Measurements from ENCODE around the gene CHSY3. TPM values are rescaled to one million over a fixed set of nuclear protein-coding genes. Genes with fewer than 3 reads are reported as not detected.
"Not testable (repeated sequence)": the region's sequence is repeated elsewhere in the genome, so short reads cannot be mapped to it uniquely, and the experiment has no call there.

The CHSY3 gene
- total RNA-seq, 4 donors from 2014 or later: 1.3 to 2.1 (median 1.5) TPM

DNA sequence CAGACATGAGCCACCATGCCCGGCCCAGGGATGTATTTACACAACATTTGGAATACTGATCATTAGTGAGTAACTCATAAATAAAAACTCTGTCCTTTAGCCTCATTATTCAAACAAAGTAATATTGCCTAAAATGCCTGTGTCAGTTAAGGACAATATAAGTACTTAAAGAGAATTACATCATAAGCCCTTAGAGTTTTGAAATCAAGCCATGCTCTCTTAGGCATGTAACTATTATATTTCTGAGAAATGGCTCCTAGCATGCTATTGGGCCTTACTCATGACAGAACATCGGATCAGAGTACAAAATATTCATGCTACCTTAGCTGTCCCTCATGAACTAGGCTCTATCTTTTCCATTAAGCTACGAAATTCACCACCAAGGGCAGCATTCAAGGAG is 309.3 kb downstream of the CHSY3 start:
- no peaks in the 10 kb centered on the region for H3K9me3 ChIP-seq
- H3K4me1 ChIP-seq: no peaks in the 10 kb centered on the region
- no peak overlapping the region for H3K27ac ChIP-seq
- H3K27me3 ChIP-seq: no peaks in the 10 kb centered on the region
- no peak for DNase-seq (ENCODE audit: low spot score in 2 of 2)
- H3K36me3 ChIP-seq: no peaks in the 10 kb centered on the region
- H3K4me3 ChIP-seq: no peak overlapping the region
- WGBS: 84% methylated on average over 3 of the region's 3 CpGs
- TF ChIP-seq EP300 (IDR thresholded peaks at IDR 0.05) (no peak), POLR2AphosphoS5 (IDR thresholded peaks at IDR 0.05) (no peak), POLR2A (IDR thresholded peaks at IDR 0.05) (no peak)
- TF ChIP-seq, protein P1, sequence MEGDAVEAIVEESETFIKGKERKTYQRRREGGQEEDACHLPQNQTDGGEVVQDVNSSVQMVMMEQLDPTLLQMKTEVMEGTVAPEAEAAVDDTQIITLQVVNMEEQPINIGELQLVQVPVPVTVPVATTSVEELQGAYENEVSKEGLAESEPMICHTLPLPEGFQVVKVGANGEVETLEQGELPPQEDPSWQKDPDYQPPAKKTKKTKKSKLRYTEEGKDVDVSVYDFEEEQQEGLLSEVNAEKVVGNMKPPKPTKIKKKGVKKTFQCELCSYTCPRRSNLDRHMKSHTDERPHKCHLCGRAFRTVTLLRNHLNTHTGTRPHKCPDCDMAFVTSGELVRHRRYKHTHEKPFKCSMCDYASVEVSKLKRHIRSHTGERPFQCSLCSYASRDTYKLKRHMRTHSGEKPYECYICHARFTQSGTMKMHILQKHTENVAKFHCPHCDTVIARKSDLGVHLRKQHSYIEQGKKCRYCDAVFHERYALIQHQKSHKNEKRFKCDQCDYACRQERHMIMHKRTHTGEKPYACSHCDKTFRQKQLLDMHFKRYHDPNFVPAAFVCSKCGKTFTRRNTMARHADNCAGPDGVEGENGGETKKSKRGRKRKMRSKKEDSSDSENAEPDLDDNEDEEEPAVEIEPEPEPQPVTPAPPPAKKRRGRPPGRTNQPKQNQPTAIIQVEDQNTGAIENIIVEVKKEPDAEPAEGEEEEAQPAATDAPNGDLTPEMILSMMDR (IDR thresholded peaks at IDR 0.05): no peak

GRCh38 chr5:130216286-130216685 is 312.0 kb downstream of the CHSY3 start:
- Histone ChIP-seq H3K4me3 (no peak overlapping the region), H3K27me3 (no peaks in the 10 kb centered on the region), H3K4me1 (no peaks in the 10 kb centered on the region), H3K9me3 (no peaks in the 10 kb centered on the region), H3K27ac (no peak overlapping the region), H3K36me3 (no peaks in the 10 kb centered on the region)
- TF ChIP-seq EP300 (IDR thresholded peaks at IDR 0.05): no peak
- TF ChIP-seq, protein P1 (IDR thresholded peaks at IDR 0.05): no peak
- TF ChIP-seq POLR2AphosphoS5 (IDR thresholded peaks at IDR 0.05): no peak
- TF ChIP-seq POLR2A (IDR thresholded peaks at IDR 0.05): no peak
- WGBS: 50% methylated on average over 2 of the region's 2 CpGs
- no peak for DNase-seq (ENCODE audit: low spot score in 2 of 2)

DNA sequence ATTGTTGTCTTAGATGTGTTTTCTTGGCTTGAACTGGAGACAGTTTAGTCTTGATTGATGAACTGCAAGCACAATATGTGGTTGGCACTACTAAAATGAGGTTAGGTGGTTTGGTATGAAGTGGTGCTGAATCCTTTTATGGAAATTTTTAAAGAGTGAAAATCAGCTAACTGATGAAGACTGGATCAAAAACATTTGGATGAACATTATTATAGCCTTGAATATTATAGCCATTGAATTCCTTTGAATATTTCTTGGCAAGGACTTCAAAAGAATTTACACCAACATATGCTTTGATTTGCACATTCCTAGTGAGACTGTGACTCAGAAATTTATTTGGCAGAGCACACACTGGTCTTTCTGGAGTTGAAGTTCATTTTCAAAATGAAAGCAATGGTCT is 318.3 kb downstream of the CHSY3 start:
- no peak for TF ChIP-seq POLR2A (IDR thresholded peaks at IDR 0.05)
- TF ChIP-seq, protein P1 (IDR thresholded peaks at IDR 0.05): no peak
- no peak for TF ChIP-seq POLR2AphosphoS5 (IDR thresholded peaks at IDR 0.05)
- TF ChIP-seq EP300 (IDR thresholded peaks at IDR 0.05): no peak
- Histone ChIP-seq H3K4me3 (no peak overlapping the region), H3K4me1 (no peaks in the 10 kb centered on the region), H3K27ac (no peak overlapping the region), H3K27me3 (no peaks in the 10 kb centered on the region), H3K9me3 (no peaks in the 10 kb centered on the region), H3K36me3 (no peaks in the 10 kb centered on the region)
- no peak for DNase-seq (ENCODE audit: low spot score in 2 of 2)

GRCh38 chr5:130226556-130226955 is 322.3 kb downstream of the CHSY3 start:
- H3K4me1 ChIP-seq; H3K36me3 ChIP-seq; H3K4me3 ChIP-seq; H3K27ac ChIP-seq; H3K9me3 ChIP-seq; DNase-seq (ENCODE audit: low spot score in 2 of 2); H3K27me3 ChIP-seq: not testable (repeated sequence)
- 45% methylated on average over 2 of the region's 2 CpGs for WGBS

DNA sequence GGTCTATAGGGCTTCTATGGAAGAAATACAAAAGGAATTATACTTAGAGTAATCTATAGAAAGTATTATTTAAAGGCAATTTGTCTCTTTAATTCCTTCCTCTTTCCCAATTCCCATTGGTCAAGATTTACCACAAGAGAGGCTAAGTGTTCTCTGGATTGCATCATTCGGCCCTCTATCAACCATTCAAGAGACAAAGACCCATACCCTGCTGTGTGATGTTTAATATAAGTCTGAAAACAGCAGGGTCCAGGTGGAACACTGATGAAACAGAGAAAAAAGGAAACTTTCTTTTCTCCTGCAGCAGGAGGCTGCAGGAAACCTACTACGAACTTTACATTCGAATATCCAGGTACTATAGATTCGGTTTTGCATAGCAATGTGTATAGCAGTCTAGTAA is 323.4 kb downstream of the CHSY3 start:
- no peak for DNase-seq (ENCODE audit: low spot score in 2 of 2)
- Histone ChIP-seq H3K27me3 (no peaks in the 10 kb centered on the region), H3K36me3 (no peaks in the 10 kb centered on the region), H3K27ac (no peak overlapping the region), H3K4me3 (no peak overlapping the region), H3K4me1 (no peaks in the 10 kb centered on the region), H3K9me3 (no peaks in the 10 kb centered on the region)
- TF ChIP-seq POLR2AphosphoS5 (IDR thresholded peaks at IDR 0.05) (no peak), EP300 (IDR thresholded peaks at IDR 0.05) (no peak), POLR2A (IDR thresholded peaks at IDR 0.05) (no peak)
- TF ChIP-seq, protein P1 (IDR thresholded peaks at IDR 0.05): no peak
- 87% methylated on average over 4 of the region's 4 CpGs for WGBS

DNA sequence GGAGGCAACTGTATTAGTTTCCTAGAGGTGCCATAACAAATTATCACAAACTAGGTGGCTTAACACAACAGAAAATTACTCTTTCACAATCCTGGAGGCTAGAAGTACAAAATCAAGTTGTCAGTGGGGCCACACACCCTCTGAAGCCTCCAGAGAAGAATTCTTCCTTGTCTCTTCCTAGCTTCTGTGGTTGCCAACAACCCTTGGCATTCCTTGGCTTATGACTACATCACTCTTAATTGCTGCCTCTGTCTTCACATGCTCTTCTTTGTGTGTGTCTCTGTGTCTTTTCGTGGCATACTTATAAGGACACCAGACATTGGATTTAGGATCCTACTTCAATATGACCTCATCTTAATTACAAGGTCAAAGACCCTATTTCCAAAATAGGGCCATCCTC is 327.5 kb downstream of the CHSY3 start:
- TF ChIP-seq EP300 (IDR thresholded peaks at IDR 0.05) (no peak), POLR2AphosphoS5 (IDR thresholded peaks at IDR 0.05) (no peak), POLR2A (IDR thresholded peaks at IDR 0.05) (no peak)
- TF ChIP-seq, protein P1 (IDR thresholded peaks at IDR 0.05): no peak
- Histone ChIP-seq H3K36me3 (no peaks in the 10 kb centered on the region), H3K4me1 (no peaks in the 10 kb centered on the region), H3K27ac (no peak overlapping the region), H3K9me3 (no peaks in the 10 kb centered on the region), H3K4me3 (no peak overlapping the region), H3K27me3 (no peaks in the 10 kb centered on the region)
- WGBS: 43% methylated on average over 1 of the region's 1 CpG
- DNase-seq (ENCODE audit: low spot score in 2 of 2): no peak

Measured in suprapubic skin (tissue), 4 donors.